Endothelial cell of umbilical vein (primary cell): Measurements from ENCODE around the gene SUPT5H. TPM values are rescaled to one million over a fixed set of nuclear protein-coding genes. Genes with fewer than 3 reads are reported as not detected.

Experiments
- BruUV-seq: library from RNA; stranded (reverse); fragments of 400-500 nt; replicated peaks from 2 replicates; lab custom pipeline; 2021; lab: Mats Ljungman, UMichigan
- CTCF ChIA-PET: fragments of 300-600, 350-600 bp; sonication (Branson Sonifier 250); formaldehyde crosslinking; loops from one replicate; lab custom pipeline; 2021; ENCODE audit warnings: antibody characterized with exemption, inconsistent platforms; lab: Charles Lee
- POLR2A ChIA-PET: fragments of 300-600, 350-600 bp; sonication (Branson Sonifier 250); formaldehyde crosslinking; loops from one replicate; lab custom pipeline; 2021; ENCODE audit warnings: antibody characterized with exemption, inconsistent platforms; lab: Charles Lee
- DNase-seq: peaks from one replicate; pipeline ENCODE4 v3.0.0-alpha.2; 2011; ENCODE audit warnings: low read depth, low spot score
- FAIRE-seq: peaks from 2 replicates; lab custom pipeline; 2011; peaks lifted over from hg19 to GRCh38; lab: Jason Lieb, UNC
- H2AFZ ChIP-seq: 2 replicates; pipeline ENCODE4 v1.6.0; 2012; ENCODE audit warnings: low read depth, low read length, control low read depth, inconsistent platforms
- H3K27ac ChIP-seq: 2 replicates; pipeline ENCODE4 v1.5.1; 2011; ENCODE audit warnings: low read depth, mild to moderate bottlenecking, control low read depth, low read length, moderate library complexity; ENCODE audit not compliant: insufficient read depth
- H3K27me3 ChIP-seq, 2 experiments: 2 replicates each; pipeline versions ENCODE4 v1.6.0 to v1.6.1; 2011; ENCODE audit warnings: low read length in 2 of 2, mixed read lengths in 1 of 2; ENCODE audit not compliant: control insufficient read depth in 2 of 2, insufficient read depth in 2 of 2
- H3K36me3 ChIP-seq, 2 experiments: 2 replicates in 1 of 2; 3 replicates in 1 of 2; pipeline ENCODE4 v1.5.1; 2011; ENCODE audit warnings: low read length in 2 of 2, mild to moderate bottlenecking in 1 of 2, moderate library complexity in 1 of 2; ENCODE audit not compliant: control insufficient read depth in 2 of 2, insufficient read depth in 2 of 2; ENCODE audit errors: extremely low read depth in 1 of 2
- H3K4me1 ChIP-seq: 3 replicates; pipeline ENCODE4 v1.5.1; 2011; ENCODE audit warnings: mild to moderate bottlenecking, low read length; ENCODE audit not compliant: control insufficient read depth, insufficient read depth; ENCODE audit errors: extremely low read depth
- H3K4me2 ChIP-seq: 2 replicates; pipeline ENCODE4 v1.6.1; 2011; ENCODE audit warnings: low read length, control low read depth, mixed read lengths; ENCODE audit not compliant: insufficient read depth
- H3K4me3 ChIP-seq, 3 experiments: fragments of 200-600 bp in 1 of 3; sonication (generic), shearing (Covaris generic) in 1 of 3; replicated peaks in 1 of 3; 2 replicates each; pipeline ENCODE4 v1.5.1; 2011 to 2016; ENCODE audit warnings: control low read depth in 3 of 3, low read length in 3 of 3, mild to moderate bottlenecking in 2 of 3, inconsistent platforms in 1 of 3, low read depth in 1 of 3, moderate library complexity in 1 of 3; ENCODE audit not compliant: insufficient read depth in 1 of 3
- H3K79me2 ChIP-seq: 2 replicates; pipeline ENCODE4 v1.6.0; 2012; ENCODE audit warnings: low read length, inconsistent platforms; ENCODE audit not compliant: control insufficient read depth, insufficient read depth
- H3K9ac ChIP-seq: replicated peaks from 2 replicates; pipeline ENCODE3; 2011; ENCODE audit warnings: low read length, control low read depth; ENCODE audit not compliant: insufficient read depth; ENCODE audit errors: extremely low read depth
- H3K9me1 ChIP-seq: replicated peaks from 3 replicates; pipeline ENCODE4 v1.6.0; 2011; ENCODE audit warnings: mild to moderate bottlenecking, low read length; ENCODE audit not compliant: control insufficient read depth, insufficient read depth; ENCODE audit errors: extremely low read depth
- H3K9me3 ChIP-seq: replicated peaks from 2 replicates; pipeline ENCODE4 v1.5.1; 2012; ENCODE audit warnings: low read length, inconsistent platforms; ENCODE audit not compliant: control insufficient read depth, insufficient read depth
- H4K20me1 ChIP-seq: replicated peaks from 2 replicates; pipeline ENCODE3; 2011; ENCODE audit warnings: mild to moderate bottlenecking, low read length; ENCODE audit not compliant: control insufficient read depth, insufficient read depth; ENCODE audit errors: extremely low read depth
- CTCF ChIP-seq, 2 donors: IDR thresholded peaks; 1 replicate in 1 of 2; 2 replicates in 1 of 2; pipeline ENCODE4 v1.5.1; 2011; ENCODE audit warnings: low read length in 2 of 2, mild to moderate bottlenecking in 2 of 2, moderate library complexity in 2 of 2, control low read depth in 1 of 2, inconsistent platforms in 1 of 2, low read depth in 1 of 2; ENCODE audit not compliant: insufficient read depth in 1 of 2; ENCODE audit errors: extremely low read depth in 1 of 2
- EZH2 ChIP-seq: IDR thresholded peaks from 2 replicates; pipeline ENCODE4 v1.6.1; 2012; ENCODE audit warnings: borderline replicate concordance, low read depth, mild to moderate bottlenecking, moderate library complexity, low read length, inconsistent platforms; ENCODE audit not compliant: severe bottlenecking
- FOS ChIP-seq: IDR thresholded peaks from 2 replicates; pipeline ENCODE4 v1.6.1; 2011; ENCODE audit warnings: mild to moderate bottlenecking, low read length, moderate library complexity, borderline replicate concordance; ENCODE audit not compliant: insufficient read depth
- GATA2 ChIP-seq: IDR thresholded peaks from 2 replicates; pipeline ENCODE4 v1.7.0; 2011; ENCODE audit warnings: low read depth, mild to moderate bottlenecking, moderate library complexity, mixed read lengths, low read length; ENCODE audit not compliant: insufficient read length, insufficient read depth
- JUN ChIP-seq: IDR thresholded peaks from 2 replicates; pipeline ENCODE4 v1.6.1; 2011; ENCODE audit warnings: borderline replicate concordance, low read depth; ENCODE audit not compliant: insufficient read length, insufficient read depth
- MAX ChIP-seq: IDR thresholded peaks from 2 replicates; pipeline ENCODE4 v1.6.1; 2011; ENCODE audit not compliant: insufficient read depth, insufficient read length
- MYC ChIP-seq: IDR thresholded peaks from one replicate; pipeline ENCODE4 v1.6.1; 2011; ENCODE audit warnings: mild to moderate bottlenecking, low read depth, low read length
- POLR2A ChIP-seq: IDR thresholded peaks from 2 replicates; pipeline ENCODE4 v1.6.1; 2012; ENCODE audit warnings: low read depth, mild to moderate bottlenecking, control low read depth, low read length
- POLR2AphosphoS5 ChIP-seq: IDR thresholded peaks from 2 replicates; pipeline ENCODE4 v1.6.1; 2012; ENCODE audit warnings: low read depth, mild to moderate bottlenecking, control low read depth, low read length, moderate library complexity; ENCODE audit not compliant: insufficient read depth
- dilution Hi-C: fragments of 300-500 bp; cut with MboI; formaldehyde crosslinking; loops from one replicate; pipeline ENCODE4 v1.15.0; 2019; ENCODE audit warnings: low sequenced_read_pairs; ENCODE audit not compliant: extremely low pct_ligation_motif_present
- intact Hi-C: fragments of 100-400 bp; cut with micrococcal nuclease; formaldehyde crosslinking; loops from one replicate; pipeline ENCODE4 v1.10.0; 2022
- polyA plus RNA-seq, 4 experiments: library from polyadenylated mRNA; depleted of rRNA in 3 of 4; stranded (reverse) in 3 of 4; unstranded in 1 of 4; fragments of >200 nt; gene quantifications; 2 replicates each; pipeline versions ENCODE4 v1.2.1 to v1.2.3, GENCODE V29; 2011 to 2012; ENCODE audit warnings: missing spikeins in 1 of 4
- total RNA-seq: library from RNA; stranded (reverse); gene quantifications from 2 replicates; pipeline ENCODE4 v1.2.3, GENCODE V29; 2021

The SUPT5H gene
- total and polyA plus RNA-seq, 2 donors (not counting 3 experiments of a cell fraction or from before 2014, with no cell fraction given), result 87.6 to 120 TPM

- FAIRE-seq (no peak), DNase-seq (no peak)
- Histone ChIP-seq H3K79me2 (no peaks in the 10 kb centered on the region), H3K9me1 (no peaks in the 10 kb centered on the region), H3K4me3 (peak overlapping the region in 2 of 3 experiments; percentile 20 to 45), H3K4me1 (peaks cover 4% of the 10 kb centered on the region), H3K9ac (no peak overlapping the region), H3K27me3 (peaks cover 8 to 13% of the 10 kb centered on the region in 2 experiments), H2AFZ (peak overlapping the region; percentile 90), H3K36me3 (no peaks in the 10 kb centered on the region), H3K4me2 (peak overlapping the region; percentile 58), H3K9me3 (no peaks in the 10 kb centered on the region), H4K20me1 (no peaks in the 10 kb centered on the region), H3K27ac (no peak overlapping the region)
- ChIA-PET CTCF (interaction anchor here (1.1 to 1.5 kb wide), 2 partner anchors 10 to 25 kb away, joined by 3 read pairs; partner anchors contain the start of gene EID2B), POLR2A (no interaction called here)
- TF ChIP-seq MAX (no peak), EZH2 (peak; percentile 44)
- no TSS peak for BruUV-seq
- intact Hi-C loops, result no loop called here
- dilution Hi-C loops, result no loop called here
Observed at GRCh38 chr19:39507715-39508364, 62.5 kb downstream of the SUPT5H start.

DNA sequence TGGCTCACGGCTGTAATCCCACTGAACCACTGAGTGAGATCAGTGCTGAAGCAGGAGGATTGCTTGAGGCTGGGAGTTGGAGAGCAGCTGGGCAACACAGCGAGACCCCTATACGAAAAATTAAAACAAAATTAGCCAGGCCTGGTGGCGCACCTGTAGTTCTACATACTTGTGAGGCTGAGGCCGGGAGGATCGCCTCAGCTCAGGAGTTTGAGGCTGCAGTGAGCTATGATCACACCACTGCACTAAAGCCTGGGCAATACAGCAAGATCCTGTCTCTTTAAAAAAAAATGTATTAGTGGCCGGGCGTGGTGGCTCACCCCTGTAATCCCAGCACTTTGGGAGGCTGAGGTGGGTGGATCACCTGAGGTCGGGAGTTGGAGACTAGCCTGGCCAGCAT is 63.2 kb downstream of the SUPT5H start:
- ChIA-PET POLR2A (no interaction called here), CTCF (interaction anchor here (1.1 kb wide), 1 partner anchor 10 kb away, joined by 3 read pairs; no protein-coding TSS in a partner anchor)
- no peaks in the 10 kb centered on the region for H3K9me1 ChIP-seq
- no peaks in the 10 kb centered on the region for H4K20me1 ChIP-seq
- H3K9ac ChIP-seq, result no peak overlapping the region
- dilution Hi-C loops (no loop called here), intact Hi-C loops (no loop called here)
- no peak overlapping the region for H3K4me3 ChIP-seq
- H3K27ac ChIP-seq, result no peak overlapping the region
- no TSS peak for BruUV-seq
- peaks cover 14 to 19% of the 10 kb centered on the region in 2 experiments for H3K27me3 ChIP-seq
- H2AFZ ChIP-seq, result no peak overlapping the region
- H3K4me2 ChIP-seq, result no peak overlapping the region
- no peaks in the 10 kb centered on the region for H3K79me2 ChIP-seq
- no peaks in the 10 kb centered on the region for H3K36me3 ChIP-seq
- FAIRE-seq (no peak), DNase-seq (no peak)
- TF ChIP-seq FOS (no peak), MAX (no peak), CTCF (IDR thresholded peaks at IDR 0.05; ENCODE audit: extremely low read depth in 1 of 2, insufficient read depth in 1 of 2, low read depth in 1 of 2, low read length in 2 of 2) (no peak), POLR2AphosphoS5 (no peak), EZH2 (no peak), JUN (no peak), GATA2 (no peak), POLR2A (no peak), MYC (no peak)
- H3K9me3 ChIP-seq, result no peaks in the 10 kb centered on the region
- peaks cover 4% of the 10 kb centered on the region for H3K4me1 ChIP-seq
